GM21360 (cell line): ENCODE data around the gene BIN2.
A peak's percentile ranks its signal among the peaks of the same experiment; 100 is the strongest.
"Not testable (repeated sequence)": the region's sequence is repeated elsewhere in the genome, so short reads cannot be mapped to it uniquely, and the experiment has no call there.

Source experiments
- ATAC-seq: cut with Tn5 transposase; IDR thresholded peaks from one replicate; pipeline ENCODE4 v1.9.1; 2021; ENCODE audit warnings: mild to moderate bottlenecking, moderate library complexity; ENCODE audit not compliant: unreplicated experiment

BIN2 gene

DNA sequence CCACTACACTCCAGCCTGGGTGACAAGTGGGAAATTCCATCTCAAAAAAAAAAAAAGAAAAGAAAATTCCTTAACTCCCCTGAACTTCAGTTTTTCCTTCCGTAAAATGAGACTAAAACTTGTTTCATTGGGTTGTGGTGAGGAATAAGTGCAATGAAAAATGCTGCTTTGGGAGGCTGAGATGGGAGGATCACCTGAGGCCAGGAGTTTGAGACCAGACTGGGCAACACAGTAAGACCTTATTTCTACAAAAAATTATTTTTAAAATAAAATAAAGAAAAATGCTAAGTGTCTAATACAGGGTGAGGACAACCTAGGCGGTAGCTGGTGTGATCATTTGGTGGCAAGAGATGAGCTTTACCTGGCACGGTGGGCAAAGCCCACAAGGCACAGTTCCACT is 60.6 kb downstream of the BIN2 start:
- ATAC-seq, result no peak

DNA sequence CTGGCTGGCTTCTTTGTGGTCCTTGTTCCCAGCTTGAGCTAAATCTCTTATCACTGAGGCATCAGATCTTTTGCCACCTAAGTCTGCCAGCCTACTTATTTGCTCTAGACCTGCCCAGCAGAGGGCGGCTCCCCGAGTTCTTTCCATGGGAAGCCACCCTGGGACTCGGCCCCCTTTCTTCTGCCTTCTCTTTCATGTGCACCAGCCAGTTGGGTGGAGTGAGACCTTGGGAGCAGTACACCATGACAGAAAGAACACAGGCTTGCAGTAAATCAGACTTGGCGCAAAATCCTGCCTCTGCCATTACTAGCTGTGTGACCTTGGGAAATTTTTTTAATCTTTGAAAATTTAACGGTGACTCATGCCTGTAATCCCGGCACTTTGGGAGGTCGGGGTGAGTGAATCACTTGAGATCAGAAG is 61.2 kb downstream of the BIN2 start:
- no peak for ATAC-seq

DNA sequence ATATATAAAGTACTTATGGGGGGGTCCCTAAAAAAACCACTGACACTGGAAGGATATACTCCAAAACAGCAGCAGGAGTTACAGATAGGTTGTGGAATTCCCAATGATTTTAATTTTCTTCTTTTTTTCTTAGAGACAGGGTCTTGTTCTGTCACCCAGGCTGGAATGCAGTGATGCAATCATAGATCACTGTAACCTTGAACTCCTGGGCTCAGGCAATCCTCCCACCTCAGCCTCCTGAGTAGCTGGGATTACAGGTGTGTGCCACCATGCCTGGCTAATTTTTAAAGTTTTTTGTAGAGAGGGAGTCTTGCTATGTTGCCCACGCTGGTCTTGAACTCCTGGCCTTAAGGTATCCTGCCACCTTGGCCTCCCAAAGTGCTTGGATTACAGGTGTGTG is 64.4 kb downstream of the BIN2 start:
- ATAC-seq, result not testable (repeated sequence)

DNA sequence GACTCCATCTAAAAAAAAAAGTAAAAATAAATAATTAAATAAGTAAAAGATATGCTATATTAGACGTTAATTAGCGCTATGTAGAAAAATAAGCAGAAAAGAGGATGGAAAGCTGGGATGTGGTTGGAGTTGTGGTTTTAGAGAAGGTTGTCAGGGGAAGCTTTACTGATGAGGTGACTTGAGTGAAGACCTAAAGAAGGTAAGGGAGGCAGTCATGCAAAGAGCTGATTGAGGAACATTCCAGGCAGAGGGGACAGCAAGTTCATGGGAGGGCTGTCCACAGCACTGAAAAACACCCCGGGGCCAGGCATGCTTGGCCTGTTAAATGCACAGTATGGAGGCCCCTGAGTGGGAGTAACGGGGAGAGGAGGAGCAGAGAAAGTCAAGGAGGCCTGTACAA is 69.4 kb downstream of the BIN2 start:
- no peak for ATAC-seq

DNA sequence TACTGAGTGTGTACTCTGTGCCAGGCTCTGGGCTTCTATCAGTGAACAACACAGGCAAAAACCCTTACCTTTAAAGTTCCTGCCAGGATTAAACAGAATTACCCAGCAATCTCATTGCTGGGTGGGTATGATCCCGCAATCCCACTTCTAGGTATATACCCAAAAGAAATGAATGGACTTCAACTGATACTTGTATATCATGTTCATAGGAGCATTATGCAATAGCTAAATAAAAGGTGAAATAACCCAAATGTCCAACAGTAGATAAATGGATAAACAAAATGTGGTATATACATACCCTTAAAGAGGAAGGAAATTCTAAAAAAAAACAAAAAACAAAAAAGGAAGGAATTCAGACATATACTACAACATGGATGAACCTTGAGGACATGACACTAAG is 70.7 kb downstream of the BIN2 start:
- no peak for ATAC-seq

DNA sequence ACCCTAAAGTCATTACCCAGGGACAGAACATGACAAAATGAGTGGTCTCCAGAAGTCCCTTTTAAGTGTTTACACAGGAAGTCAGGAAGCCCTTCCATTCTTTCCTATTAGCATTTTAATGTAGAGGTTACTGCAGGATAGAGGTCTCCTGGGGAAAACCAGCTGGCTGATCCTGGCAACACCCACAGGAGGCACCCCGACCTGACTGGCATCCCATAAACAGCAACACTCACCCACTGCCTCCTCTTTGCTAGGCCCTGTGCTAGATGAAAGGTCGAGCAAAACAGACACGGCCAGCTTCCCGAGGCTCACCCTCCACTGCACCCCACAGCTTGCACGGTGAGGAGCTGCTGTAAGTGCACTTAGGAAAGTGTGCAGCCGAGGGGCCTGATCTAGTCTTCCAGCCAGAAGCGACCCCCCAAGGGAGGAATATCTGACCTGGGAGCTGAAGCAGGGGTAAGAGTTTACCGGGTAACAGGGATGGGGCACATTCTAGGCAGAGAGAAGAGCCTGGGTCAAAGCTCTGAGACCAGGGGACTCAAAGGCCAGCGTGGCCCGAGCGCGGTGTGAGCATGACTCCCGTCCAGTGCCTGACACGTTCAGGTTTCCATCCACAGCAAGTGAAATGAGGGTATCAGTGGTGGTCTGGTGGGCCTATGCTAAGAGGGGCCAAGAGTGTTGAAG is 76.3 kb downstream of the BIN2 start:
- no peak for ATAC-seq

DNA sequence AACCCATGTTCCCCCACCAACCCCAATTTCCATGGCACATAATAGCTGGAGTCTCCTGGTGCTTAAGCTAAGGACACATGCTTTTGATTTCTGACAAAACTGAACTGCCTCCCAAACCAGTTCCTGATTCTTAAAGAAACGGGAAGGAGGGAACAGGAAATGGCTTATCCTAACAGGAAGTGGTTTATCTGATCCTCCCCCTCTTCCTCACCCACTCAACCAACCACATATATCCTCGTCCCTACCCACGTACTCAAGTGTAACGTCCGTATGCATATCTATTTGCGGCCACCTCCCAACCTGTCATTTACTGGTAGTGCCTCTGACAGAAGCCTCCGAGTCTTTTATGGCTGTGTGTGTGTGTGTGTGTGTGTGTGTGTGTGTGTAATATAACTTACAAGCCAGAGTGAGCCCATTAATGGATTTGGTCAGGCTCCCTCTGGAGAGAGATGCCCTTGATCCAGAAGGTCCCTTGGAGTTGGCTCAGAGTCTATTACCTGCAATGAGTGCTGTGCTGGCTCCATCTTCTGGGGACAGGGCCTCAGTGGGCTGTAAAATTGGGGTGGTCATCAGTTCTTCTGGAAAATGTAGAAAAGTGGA is 77.6 kb downstream of the BIN2 start:
- ATAC-seq, result no peak

DNA sequence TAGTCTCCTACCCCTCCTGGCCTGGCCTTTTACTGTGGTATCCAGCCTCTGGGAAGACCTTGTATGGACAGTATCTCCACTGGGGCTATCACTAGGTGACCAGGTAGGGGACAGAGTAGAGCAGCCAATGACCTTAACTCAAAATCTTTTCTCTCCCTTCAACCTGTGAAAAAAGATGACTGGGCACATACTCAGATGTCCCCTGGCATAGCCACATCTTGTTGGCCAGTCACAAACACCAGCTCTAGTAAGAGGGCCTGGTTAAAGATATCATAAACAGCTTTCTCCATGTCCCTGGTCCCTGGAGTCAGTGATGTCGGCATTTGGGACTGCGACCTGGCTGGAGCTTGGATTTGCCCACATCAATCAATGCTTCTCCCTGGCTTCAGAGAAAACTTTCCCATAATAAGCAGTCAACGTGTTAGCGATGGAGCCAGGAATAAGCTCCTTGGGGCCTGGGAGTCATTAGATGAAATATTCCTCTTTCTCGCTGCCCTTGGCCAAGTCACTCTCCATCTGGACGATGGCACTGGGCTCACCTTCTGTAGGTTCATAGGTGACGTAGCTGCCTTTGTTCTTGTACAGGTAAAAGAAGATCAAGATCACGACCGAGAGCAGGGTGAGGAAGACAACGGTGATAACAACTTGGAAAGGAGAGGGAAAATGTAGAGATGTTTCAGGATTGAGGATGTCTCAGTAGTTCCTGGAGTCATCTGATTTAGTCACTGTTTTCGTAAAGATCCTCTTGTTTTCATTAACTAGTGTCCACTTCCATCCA is 78.3 kb downstream of the BIN2 start:
- ATAC-seq, result no peak

DNA sequence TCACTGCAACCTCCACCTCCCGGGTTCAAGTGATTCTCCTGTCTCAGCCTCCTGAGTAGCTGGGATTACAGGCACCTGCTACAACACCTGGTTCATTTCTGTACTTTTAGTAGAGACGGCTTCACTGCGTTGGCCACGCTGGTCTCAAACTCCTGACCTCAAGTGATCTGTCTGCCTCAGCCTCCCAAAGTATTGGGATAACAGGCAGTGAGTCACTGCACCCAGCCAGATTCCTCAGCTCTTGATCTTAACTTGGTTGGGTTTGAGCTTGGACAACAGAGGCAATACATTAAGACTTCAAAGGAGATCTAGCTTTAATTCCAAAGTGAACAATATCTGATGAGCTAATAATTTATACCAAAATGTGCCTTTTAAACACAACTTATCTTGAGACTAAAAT is 79.7 kb downstream of the BIN2 start:
- ATAC-seq, result no peak

DNA sequence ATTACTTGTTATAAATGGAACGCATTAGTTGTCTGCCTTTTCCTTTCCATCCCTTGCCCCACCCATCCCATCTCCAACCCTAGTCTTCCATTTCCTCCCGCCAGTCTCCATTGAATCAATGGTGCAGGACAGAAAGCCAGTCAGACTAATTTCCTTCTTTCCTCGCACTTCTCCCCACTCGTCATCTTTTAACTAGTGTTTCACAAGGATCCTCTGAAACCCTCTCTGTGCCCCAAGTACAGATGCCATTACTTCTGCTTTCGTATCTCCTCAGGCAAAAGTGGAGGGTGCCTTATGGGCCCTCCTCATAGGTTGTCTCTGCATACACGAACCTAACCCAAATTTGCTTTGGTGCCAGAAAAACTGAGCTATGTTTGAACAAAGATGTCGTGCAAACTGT is 81.1 kb downstream of the BIN2 start:
- no peak for ATAC-seq

DNA sequence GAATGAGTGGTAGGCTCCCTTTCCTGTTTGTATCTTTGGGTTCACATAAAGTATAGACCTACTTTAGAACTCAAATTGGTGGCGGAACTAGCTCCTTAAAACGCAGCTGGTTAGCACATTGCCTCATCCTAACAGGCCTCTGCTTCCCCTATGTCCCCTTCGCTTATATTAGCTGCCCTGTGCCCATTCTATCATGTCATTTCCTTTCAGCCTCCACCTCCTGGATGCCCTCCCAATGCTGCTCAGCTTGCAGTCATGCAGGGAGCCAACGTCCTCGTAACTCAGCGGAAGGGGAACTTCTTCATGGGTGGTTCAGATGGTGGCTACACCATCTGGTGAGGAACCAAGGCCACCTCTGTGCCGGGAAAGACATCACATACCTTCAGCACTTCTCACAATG is 81.9 kb downstream of the BIN2 start:
- ATAC-seq, result no peak

DNA sequence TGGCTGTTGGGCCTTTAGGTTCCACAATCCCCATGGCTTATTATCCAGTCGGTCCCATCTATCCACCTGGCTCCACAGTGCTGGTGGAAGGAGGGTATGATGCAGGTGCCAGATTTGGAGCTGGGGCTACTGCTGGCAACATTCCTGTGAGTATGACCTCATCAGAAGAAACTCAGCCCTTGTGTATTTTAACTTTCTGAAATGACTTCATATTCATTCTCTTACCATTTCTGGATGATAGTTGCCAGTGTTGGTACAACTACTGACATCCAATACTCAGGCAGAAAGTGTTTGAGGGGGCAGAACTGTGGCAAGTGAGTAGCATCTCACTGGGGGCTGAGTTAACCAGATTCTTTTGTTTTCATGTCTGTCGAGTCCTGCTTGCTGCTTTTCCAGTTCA is 83.0 kb downstream of the BIN2 start:
- no peak for ATAC-seq

DNA sequence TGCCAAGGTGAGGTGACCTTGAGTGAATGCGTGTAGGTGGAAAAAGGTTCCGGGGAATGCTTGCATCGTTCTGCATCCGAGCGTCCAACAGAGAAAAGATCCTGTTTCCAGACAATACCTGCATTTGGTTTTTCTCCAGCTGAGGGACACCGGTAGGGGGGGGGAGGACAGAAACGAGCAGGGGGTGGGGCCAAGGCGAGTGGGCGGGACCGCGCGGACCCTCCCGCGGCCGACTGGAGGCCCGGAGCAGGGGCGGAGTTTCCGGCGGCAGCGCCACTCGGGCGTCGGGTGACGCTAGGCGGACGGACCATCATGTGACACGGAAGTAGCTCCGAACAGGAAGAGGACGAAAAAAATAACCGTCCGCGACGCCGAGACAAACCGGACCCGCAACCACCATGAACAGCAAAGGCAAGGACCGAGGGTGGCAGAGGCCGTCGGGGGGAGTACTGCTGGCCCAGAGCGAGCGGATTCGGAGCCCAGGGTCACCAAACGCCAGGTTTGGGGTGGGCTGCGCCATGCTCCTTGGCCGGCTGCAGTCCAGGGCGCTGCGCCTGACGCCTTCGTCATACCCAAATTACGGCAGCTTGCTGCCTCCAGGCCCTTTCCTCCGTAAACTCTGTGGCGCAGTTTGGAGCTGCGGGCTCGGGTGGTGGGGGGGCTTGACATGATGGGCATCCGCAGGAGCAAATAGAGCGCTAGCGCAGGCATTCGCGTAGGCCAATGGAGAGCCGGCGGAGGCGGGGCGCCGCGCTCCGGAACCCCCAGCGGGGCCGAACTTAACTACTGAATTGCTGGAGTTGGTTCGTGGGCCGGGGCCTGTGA is 85.3 kb downstream of the BIN2 start, which contains the start of gene DAZAP2:
DAZAP2 (plus strand) TSS at position 317 of the 825 bp plus-strand sequence; CDS start at position 399, 82 bp downstream.
- ATAC-seq, result peak; percentile 91

DNA sequence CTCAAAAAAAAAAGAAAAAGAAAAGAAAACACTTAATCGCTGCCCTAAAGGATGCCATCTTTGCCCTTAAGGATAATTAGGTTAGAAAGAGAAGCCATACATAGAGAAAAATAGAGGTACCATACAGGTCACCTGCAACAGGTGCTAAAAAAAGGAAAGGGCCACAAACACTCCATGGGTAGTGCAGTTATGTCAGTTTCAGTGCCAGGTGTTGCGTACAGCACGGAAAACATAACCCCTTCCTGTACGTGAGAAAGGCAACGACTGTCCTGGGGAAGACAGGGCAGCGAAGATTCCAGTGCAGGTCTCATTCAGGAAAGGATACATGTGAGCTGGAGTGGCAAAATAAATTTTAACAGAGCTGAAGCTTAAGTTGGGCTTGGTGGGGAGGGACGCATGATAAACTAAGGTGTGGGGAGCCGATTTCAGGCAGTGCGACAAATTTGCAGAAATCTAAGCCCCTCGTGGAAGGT is 85.9 kb downstream of the BIN2 start:
- peak; percentile 10 for ATAC-seq

DNA sequence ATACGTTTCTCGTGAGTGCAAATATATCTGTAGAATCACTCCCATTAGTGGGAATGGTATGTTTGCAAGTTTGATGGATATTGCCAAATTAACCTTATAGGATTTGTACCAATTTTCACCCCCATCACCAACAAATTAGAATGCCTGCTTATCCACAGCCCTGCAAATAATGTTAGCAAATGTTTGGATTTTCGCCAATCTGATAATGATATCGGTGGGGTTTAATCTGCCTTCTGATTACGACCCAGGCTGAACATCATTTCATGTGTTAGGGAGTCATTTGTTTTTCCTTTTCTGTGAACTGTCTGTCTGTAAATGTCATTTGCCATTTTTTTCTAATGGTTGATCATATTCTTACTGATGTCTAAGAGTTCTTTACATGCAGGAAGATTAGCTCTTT is 89.4 kb downstream of the BIN2 start:
- no peak for ATAC-seq

DNA sequence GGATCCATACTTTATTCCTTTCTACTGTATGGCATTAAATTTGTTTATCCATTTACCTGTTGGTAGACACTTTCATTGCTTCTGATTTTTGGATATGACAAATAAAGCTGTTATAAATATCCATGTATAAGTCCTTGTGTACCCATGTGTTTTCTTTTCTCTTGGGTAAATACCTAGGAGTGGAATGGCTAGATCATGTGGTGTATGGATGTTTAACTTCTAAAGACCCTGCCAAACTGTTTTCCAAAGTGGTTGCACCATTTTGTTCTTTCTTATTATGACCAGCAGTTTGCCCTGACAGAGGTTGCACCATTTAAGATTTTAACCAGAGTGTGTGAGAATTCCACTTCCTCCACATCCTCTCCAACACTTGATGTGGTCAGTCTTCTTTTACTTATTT is 91.3 kb downstream of the BIN2 start:
- no peak for ATAC-seq
